Right lung (tissue), 10 donors: ENCODE results near the gene CPVL. TPM values are rescaled to one million over a fixed set of nuclear protein-coding genes. Genes with fewer than 3 reads are reported as not detected.

Experiments used
- DNase-seq, 2 donors: peaks; one replicate each; pipeline ENCODE4 v3.0.0-alpha.2; 2013
- long read RNA-seq, 8 donors: transcript quantifications; one replicate each; lab custom pipeline, GENCODE V29; 2026
- polyA plus RNA-seq, 5 donors: library from polyadenylated mRNA; unstranded; fragments of 120-200 nt; gene quantifications; one replicate each; pipeline versions ENCODE4 v1.2.1 to v1.2.3, GENCODE V29; 2013; ENCODE audit warnings: inconsistent platforms in 1 of 5, low replicate concordance in 1 of 5; ENCODE audit not compliant: insufficient read length in 5 of 5, insufficient read depth in 1 of 5

CPVL gene
- polyA plus RNA-seq = 10 to 100 TPM in 4 of 5 donors, 1 to 10 TPM in 1; 8.2 to 13.3 (median 11.6) TPM
- long read RNA-seq, donor 1, transcript CPVL-201 (13 exons, 2,091 nt) = major isoform, 6 of 6 reads
- long read RNA-seq, donor 1, partial matches to known transcripts = 0 of 6 reads
- long read RNA-seq, donor 1, other reads (novel, unspliced or antisense) = 0 of 6 reads
- long read RNA-seq, donor 2, partial matches to known transcripts = 0 of 1 reads
- long read RNA-seq, donor 2, other reads (novel, unspliced or antisense) = 0 of 1 reads
- long read RNA-seq, donor 3, partial matches to known transcripts = 0 of 3 reads
- long read RNA-seq, donor 3, other reads (novel, unspliced or antisense) = 0 of 3 reads
- long read RNA-seq, donor 4, partial matches to known transcripts = 0 of 1 reads
- long read RNA-seq, donor 4, other reads (novel, unspliced or antisense) = 0 of 1 reads
- long read RNA-seq, donor 5, partial matches to known transcripts = 0 of 4 reads
- long read RNA-seq, donor 5, other reads (novel, unspliced or antisense) = 0 of 4 reads
- long read RNA-seq, donor 6, partial matches to known transcripts = 0 of 3 reads
- long read RNA-seq, donor 6, other reads (novel, unspliced or antisense) = 0 of 3 reads
- long read RNA-seq, donor 7 = 0 reads
- long read RNA-seq, donor 8, partial matches to known transcripts = 0 of 1 reads
- long read RNA-seq, donor 8, other reads (novel, unspliced or antisense) = 0 of 1 reads

GRCh38 chr7:29146057-29146706, at the start of gene CPVL:
Gene CPVL, minus strand, starts transcription at chr7:29146537. Its CDS starts 25,476 bp downstream, at chr7:29121061.
- DNase-seq = no peak

GRCh38 chr7:29194594-29195427, 48.5 kb upstream of the CPVL start, which contains the start of gene CHN2:
Gene CHN2, plus strand, starts transcription at chr7:29194775.
- DNase-seq = peak; percentile 48 to 51

GRCh38 chr7:29194206-29194593, 47.9 kb upstream of the CPVL start:
- no peak for DNase-seq

- no peak for DNase-seq
Measured at GRCh38 chr7:29193316-29194205, 47.2 kb upstream of the CPVL start.

- DNase-seq = no peak
Measured at GRCh38 chr7:29192811-29193210, 46.5 kb upstream of the CPVL start.

- no peak for DNase-seq
Measured at GRCh38 chr7:29192323-29192722, 46.0 kb upstream of the CPVL start.

- no peak for DNase-seq
Measured at GRCh38 chr7:29190349-29191045, 44.2 kb upstream of the CPVL start.

- DNase-seq = peak in 1 of 2 donors; percentile 48
Measured at GRCh38 chr7:29189743-29190201, 43.4 kb upstream of the CPVL start.

- DNase-seq = no peak
Measured at GRCh38 chr7:29185613-29186012, 39.3 kb upstream of the CPVL start.

GRCh38 chr7:29184599-29184998, 38.3 kb upstream of the CPVL start:
- DNase-seq = no peak

GRCh38 chr7:29179115-29179514, 32.8 kb upstream of the CPVL start:
- DNase-seq = no peak

- no peak for DNase-seq
Measured at GRCh38 chr7:29177963-29178600, 31.7 kb upstream of the CPVL start.

GRCh38 chr7:29173458-29173857, 27.1 kb upstream of the CPVL start:
- DNase-seq = no peak

GRCh38 chr7:29170781-29171180, 24.4 kb upstream of the CPVL start:
- DNase-seq = no peak

GRCh38 chr7:29167721-29168120, 21.4 kb upstream of the CPVL start:
- no peak for DNase-seq

GRCh38 chr7:29163854-29164253, 17.5 kb upstream of the CPVL start:
- no peak for DNase-seq

- DNase-seq = no peak
Measured at GRCh38 chr7:29162577-29162976, 16.2 kb upstream of the CPVL start.

- DNase-seq = no peak
Measured at GRCh38 chr7:29161231-29161630, 14.9 kb upstream of the CPVL start.

GRCh38 chr7:29160080-29160479, 13.7 kb upstream of the CPVL start:
- DNase-seq = no peak
